Heart left ventricle (tissue), 16 donors: ENCODE measurements around the gene MAZ. TPM values are rescaled to one million over a fixed set of nuclear protein-coding genes. Genes with fewer than 3 reads are reported as not detected.
A peak's percentile ranks its signal among the peaks of the same experiment; 100 is the strongest.

Experiments used
- ATAC-seq, 4 donors: fragments of 200-7000 bp; cut with Tn5 transposase; one replicate each; pipeline ENCODE4 v1.9.1; 2020 to 2022; ENCODE audit warnings: moderate library complexity in 4 of 4, mild to moderate bottlenecking in 3 of 4, moderate number of reproducible peaks in 1 of 4
- DNase-seq, 5 donors: peaks; one replicate each; pipeline ENCODE4 v3.0.0-alpha.2; 2020
- H3K27ac ChIP-seq, 12 donors: fragments of 200-600 bp; sonication (generic) in 4 of 12; one replicate each; pipeline versions ENCODE4 v1.5.0 to v1.8.0; 2016 to 2022; ENCODE audit warnings: mild to moderate bottlenecking in 2 of 12
- H3K27me3 ChIP-seq, 9 donors: fragments of 200-600 bp; sonication (generic) in 2 of 9; one replicate each; pipeline versions ENCODE4 v1.5.1 to v1.8.0; 2016 to 2022; ENCODE audit warnings: mild to moderate bottlenecking in 3 of 9
- H3K36me3 ChIP-seq, 9 donors: fragments of 200-600 bp; sonication (generic) in 2 of 9; one replicate each; pipeline versions ENCODE4 v1.5.0 to v1.8.0; 2018 to 2022; ENCODE audit warnings: mild to moderate bottlenecking in 2 of 9
- H3K4me1 ChIP-seq, 12 donors: fragments of 200-600 bp; sonication (generic) in 4 of 12; one replicate each; pipeline versions ENCODE4 v1.5.0 to v1.8.0; 2016 to 2022; ENCODE audit warnings: mild to moderate bottlenecking in 3 of 12
- H3K4me3 ChIP-seq, 12 donors: fragments of 200-600 bp; sonication (generic) in 4 of 12; one replicate each; pipeline versions ENCODE4 v1.5.0 to v1.8.0; 2017 to 2022; ENCODE audit warnings: mild to moderate bottlenecking in 9 of 12, moderate library complexity in 4 of 12
- H3K9me3 ChIP-seq, 12 donors: fragments of 200-600 bp; sonication (generic) in 4 of 12; one replicate each; pipeline versions ENCODE4 v1.5.0 to v1.8.0; 2016 to 2022; ENCODE audit warnings: mild to moderate bottlenecking in 1 of 12
- POLR2A ChIP-seq, 2 donors: fragments of 450-650 bp; IDR thresholded peaks; one replicate each; pipeline ENCODE4 v1.6.1; 2017; ENCODE audit warnings: antibody characterized with exemption in 2 of 2, mild to moderate bottlenecking in 2 of 2, moderate library complexity in 2 of 2
- WGBS, 4 donors: extraction: QIAGEN DNeasy Blood & Tissue Kit in 2 of 4; methylation state at CpG; one replicate each; pipeline versions ENCODE4 v1.1.5 to v1.1.7; 2013 to 2018; 5-methylcytosine and 5-hydroxymethylcytosine counted together
- intact Hi-C, 10 donors: fragments of 100-400 bp; cut with DNase I; formaldehyde crosslinking; loops; one replicate each; pipeline versions ENCODE4 v1.11.1 to v1.14.2; 2022
- polyA plus RNA-seq, 2 donors: library from polyadenylated mRNA; stranded (reverse); fragments of 200-250 nt; gene quantifications; one replicate each; pipeline ENCODE4 v1.2.3, GENCODE V29; 2013
- total RNA-seq, 9 donors: library from RNA; depleted of rRNA in 2 of 9; stranded (reverse); fragments of >200 nt in 2 of 9; fragmentation: NEBNext Ultra II Directional in 3 of 9; extraction: Animal tissue kit (Norgen Biotek cat#: 25700) in 3 of 9; gene quantifications; one replicate each; pipeline versions ENCODE4 v1.1.0 to v1.2.4, GENCODE V29; 2016 to 2023
- TF ChIP-seq, protein P1 (sequence below), 12 donors: fragments of 200-600 bp; sonication (generic) in 4 of 12; IDR thresholded peaks; one replicate each; pipeline versions ENCODE4 v1.5.0 to v1.8.0; 2018 to 2022; ENCODE audit warnings: antibody characterized with exemption in 12 of 12, mild to moderate bottlenecking in 5 of 12
- donor health status: ischemic (EF 13 %, LVEDD 7.1; RV severe dilation, severe dysfunction).
- donor health status: healthy with polysubstance abuse.
- donor health status: DM: no; HTN: yes; CAD: no.
- donor health status: DM: no; HTN: no; CAD: no.
- donor health status: ischemic (EF 25% LVEDD 6.9; RV normal size, moderate dysfunction).
- donor health status: ischemic (EF 25% LVEDD 5.7; RV mildly dilated, moderate dysfunction).
- donor health status: healthy.
- donor health status: DM: yes; HTN: yes; CAD: no.
- donor health status: ischemic (EF 35%, LVEDD 5.7; RV mildly dilated, moderate dysfunction).
- donor health status: nonischemic (EF 11% LVEDD 7.7; RV severe dilation, severe dysfunction).
- donor health status: DM: yes; HTN: yes; CAD: no.
- donor health status: PGD.
- donor health status: ischemic (EF 29% LVEDD 5.4; RV normal size, mild dysfunction).
- donor health status: nonischemic (EF 23%, LVEDD 6.1; RV moderate dilation, normal function).

Gene MAZ
- total and polyA plus RNA-seq, 11 donors, result 58.9 to 188 (median 74.0) TPM

DNA sequence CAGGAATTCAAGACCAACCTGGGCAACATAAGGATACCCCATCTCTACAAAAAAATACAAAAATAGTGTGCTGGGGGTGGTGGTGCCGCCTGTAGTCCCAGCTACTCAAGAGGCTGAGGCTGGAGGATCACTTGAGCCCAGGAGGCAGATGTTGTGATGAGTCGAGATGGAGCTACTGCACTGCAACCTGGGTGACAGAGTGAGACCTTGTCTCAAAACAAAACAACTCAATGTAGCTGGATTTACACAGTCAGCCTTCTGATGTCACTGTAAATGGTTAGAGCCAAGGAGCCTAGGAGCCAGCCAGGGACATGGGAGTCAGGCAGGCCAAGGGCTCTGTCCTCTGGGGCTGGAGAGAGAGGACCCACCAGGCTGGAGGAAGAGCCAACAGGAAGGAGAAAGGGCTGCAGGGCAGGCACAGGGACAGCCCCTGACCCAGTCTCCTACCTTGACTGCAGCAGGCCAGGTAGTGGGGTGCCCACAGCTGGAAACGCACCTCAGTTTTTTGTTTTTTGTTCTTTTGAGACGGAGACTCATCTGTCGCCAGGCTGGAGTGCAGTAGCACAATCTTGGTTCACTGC lies 48.3 kb downstream of the MAZ start:
- Histone ChIP-seq H3K9me3 (no peaks in the 10 kb centered on the region), H3K4me3 (no peak overlapping the region), H3K4me1 (peaks cover 0 to 7% (median 0%) of the 10 kb centered on the region in 12 donors), H3K36me3 (peaks cover 0 to 19% (median 16%) of the 10 kb centered on the region in 9 donors), H3K27me3 (no peaks in the 10 kb centered on the region), H3K27ac (no peak overlapping the region)
- intact Hi-C loops, result loop anchor here in 1 of 10 donors (10.0 kb wide), 1 partner anchor 60 kb away; no protein-coding TSS in a partner anchor
- DNase-seq (no peak), ATAC-seq (no peak)
- TF ChIP-seq, protein P1, sequence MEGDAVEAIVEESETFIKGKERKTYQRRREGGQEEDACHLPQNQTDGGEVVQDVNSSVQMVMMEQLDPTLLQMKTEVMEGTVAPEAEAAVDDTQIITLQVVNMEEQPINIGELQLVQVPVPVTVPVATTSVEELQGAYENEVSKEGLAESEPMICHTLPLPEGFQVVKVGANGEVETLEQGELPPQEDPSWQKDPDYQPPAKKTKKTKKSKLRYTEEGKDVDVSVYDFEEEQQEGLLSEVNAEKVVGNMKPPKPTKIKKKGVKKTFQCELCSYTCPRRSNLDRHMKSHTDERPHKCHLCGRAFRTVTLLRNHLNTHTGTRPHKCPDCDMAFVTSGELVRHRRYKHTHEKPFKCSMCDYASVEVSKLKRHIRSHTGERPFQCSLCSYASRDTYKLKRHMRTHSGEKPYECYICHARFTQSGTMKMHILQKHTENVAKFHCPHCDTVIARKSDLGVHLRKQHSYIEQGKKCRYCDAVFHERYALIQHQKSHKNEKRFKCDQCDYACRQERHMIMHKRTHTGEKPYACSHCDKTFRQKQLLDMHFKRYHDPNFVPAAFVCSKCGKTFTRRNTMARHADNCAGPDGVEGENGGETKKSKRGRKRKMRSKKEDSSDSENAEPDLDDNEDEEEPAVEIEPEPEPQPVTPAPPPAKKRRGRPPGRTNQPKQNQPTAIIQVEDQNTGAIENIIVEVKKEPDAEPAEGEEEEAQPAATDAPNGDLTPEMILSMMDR (IDR thresholded peaks at IDR 0.05), result no peak
- no peak for TF ChIP-seq POLR2A (IDR thresholded peaks at IDR 0.05)
- WGBS, 4 donors, result 92 to 95% (median 93%) methylated on average over 5 of the region's 5 CpGs

DNA sequence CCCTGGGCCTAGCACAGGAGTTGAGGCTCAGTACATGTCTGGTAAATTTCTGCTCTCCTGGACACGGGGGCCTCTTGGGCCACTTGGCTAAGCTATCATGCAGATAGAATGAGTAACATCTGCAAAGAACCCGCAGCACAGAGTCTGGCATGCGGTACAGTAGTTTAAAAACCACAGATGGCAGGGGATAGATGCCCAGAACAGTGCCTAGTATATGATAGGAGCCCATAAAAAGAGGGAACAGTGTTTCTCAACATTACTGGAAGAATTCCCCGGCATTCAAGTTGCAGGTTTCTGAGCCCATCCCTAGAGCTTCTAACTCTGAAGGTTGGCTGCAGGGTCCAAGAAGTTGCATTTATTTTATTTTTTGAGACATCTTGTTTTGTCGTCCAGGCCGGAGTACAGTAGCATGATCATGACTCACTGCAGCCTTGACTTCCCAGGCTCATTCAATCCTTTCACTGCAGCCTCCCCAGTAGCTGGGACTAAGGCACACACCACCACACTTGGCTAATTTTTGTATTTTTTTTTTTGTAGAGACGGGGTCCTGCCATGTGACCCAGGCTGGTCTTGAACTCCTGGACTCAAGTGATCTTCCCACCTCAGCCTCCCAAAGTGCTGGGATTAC lies 50.9 kb downstream of the MAZ start:
- Histone ChIP-seq H3K36me3 (peaks cover 0 to 38% (median 29%) of the 10 kb centered on the region in 9 donors), H3K27me3 (no peaks in the 10 kb centered on the region), H3K9me3 (no peaks in the 10 kb centered on the region), H3K27ac (peak overlapping the region in 1 of 12 donors; percentile 7), H3K4me1 (peaks cover 0 to 25% (median 15%) of the 10 kb centered on the region in 12 donors), H3K4me3 (no peak overlapping the region)
- ATAC-seq (no peak), DNase-seq (no peak)
- WGBS, 4 donors, result 74 to 87% (median 80%) methylated on average over 6 to 7 of the region's 7 CpGs
- intact Hi-C loops, result loop anchor here in 1 of 10 donors (10.0 kb wide), 1 partner anchor 58 kb away; no protein-coding TSS in a partner anchor
- TF ChIP-seq POLR2A (IDR thresholded peaks at IDR 0.05), result no peak
- TF ChIP-seq, protein P1 (IDR thresholded peaks at IDR 0.05), result no peak

DNA sequence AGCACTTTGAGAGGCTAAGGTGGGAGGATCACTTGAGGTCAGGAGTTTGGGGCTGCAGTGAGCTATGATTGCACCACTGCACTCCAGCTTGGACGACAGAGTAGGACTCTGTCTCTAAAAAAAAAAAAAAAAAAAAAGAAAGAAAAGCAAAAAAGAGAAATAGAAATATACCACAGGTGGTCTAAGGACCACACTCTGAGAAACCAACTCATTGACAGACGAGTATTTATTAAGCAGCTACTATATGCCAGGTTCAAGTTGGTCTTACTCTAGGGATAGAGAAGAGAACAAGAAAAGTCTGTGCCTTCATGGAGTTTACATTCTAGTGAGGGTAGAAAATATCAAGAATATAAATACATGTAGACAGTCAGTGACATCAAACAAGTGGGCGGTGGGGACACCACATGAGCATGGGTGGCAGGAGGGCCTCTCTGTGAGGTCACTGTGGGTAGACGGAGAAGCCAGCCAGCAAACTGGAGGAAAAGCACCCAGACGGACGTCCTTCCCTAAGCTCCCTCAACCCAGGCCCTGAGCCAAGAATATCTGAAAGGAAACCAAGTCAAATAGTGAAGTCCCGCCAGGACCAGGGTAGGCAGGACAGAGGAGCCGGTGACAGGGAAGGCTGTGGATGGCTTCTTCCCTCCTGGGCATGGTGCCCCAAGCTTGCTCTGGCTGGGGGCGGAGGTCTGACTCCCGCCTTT lies 52.0 kb downstream of the MAZ start:
- no peaks in the 10 kb centered on the region for H3K9me3 ChIP-seq
- no peak for ATAC-seq
- 68 to 82% (median 72%) methylated on average over 10 of the region's 10 CpGs for WGBS, 4 donors
- H3K36me3 ChIP-seq, result peaks cover 0 to 38% (median 29%) of the 10 kb centered on the region in 9 donors
- intact Hi-C loops, result loop anchor here in 1 of 10 donors (10.0 kb wide), 1 partner anchor 57 kb away; no protein-coding TSS in a partner anchor
- H3K4me3 ChIP-seq, result no peak overlapping the region
- TF ChIP-seq POLR2A (IDR thresholded peaks at IDR 0.05), result no peak
- TF ChIP-seq, protein P1 (IDR thresholded peaks at IDR 0.05), result no peak
- peaks cover 0 to 26% (median 16%) of the 10 kb centered on the region in 12 donors for H3K4me1 ChIP-seq
- DNase-seq, result no peak
- no peaks in the 10 kb centered on the region for H3K27me3 ChIP-seq
- H3K27ac ChIP-seq, result no peak overlapping the region

DNA sequence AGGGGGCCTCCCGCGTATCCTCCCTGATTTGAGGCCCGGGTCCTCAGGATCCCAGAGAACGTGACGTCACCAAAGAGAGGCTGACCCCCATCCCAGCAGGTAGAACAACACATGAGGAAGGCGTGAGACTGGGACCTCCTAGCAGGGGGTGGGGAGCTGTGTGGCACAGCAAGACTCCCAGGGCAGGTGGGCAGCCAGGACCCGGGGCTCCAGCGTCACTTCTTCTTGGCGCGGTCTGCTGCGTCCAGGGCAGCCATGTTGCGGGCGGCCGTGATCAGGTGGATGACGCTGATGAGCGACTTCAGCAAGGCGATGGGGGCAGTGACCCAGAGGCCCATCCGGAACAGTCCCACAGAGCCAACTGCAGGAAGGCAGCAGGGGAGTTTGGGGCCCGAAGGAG lies 52.6 kb downstream of the MAZ start:
- Histone ChIP-seq H3K4me3 (no peak overlapping the region), H3K27ac (no peak overlapping the region)
- no peak for ATAC-seq

More for the DNA sequence above, 52.6 kb downstream of the MAZ start:
- no peak for DNase-seq
- TF ChIP-seq, protein P1 (IDR thresholded peaks at IDR 0.05), result no peak
- TF ChIP-seq POLR2A (IDR thresholded peaks at IDR 0.05), result no peak
- WGBS, 4 donors, result 92 to 97% (median 95%) methylated on average over 15 to 19 of the region's 19 CpGs
- intact Hi-C loops, result loop anchor here in 1 of 10 donors (10.0 kb wide), 1 partner anchor 56 kb away; no protein-coding TSS in a partner anchor
- H3K36me3 ChIP-seq, result peaks cover 0 to 38% (median 29%) of the 10 kb centered on the region in 9 donors
- peaks cover 0 to 32% (median 16%) of the 10 kb centered on the region in 12 donors for H3K4me1 ChIP-seq
- no peaks in the 10 kb centered on the region for H3K27me3 ChIP-seq
- H3K9me3 ChIP-seq, result no peaks in the 10 kb centered on the region
